Measurements from ENCODE around the gene CACFD1.

Gene CACFD1

GRCh38 chr9:133478851-133479711, 19.3 kb downstream of the CACFD1 start, which contains the start of gene SLC2A6:
Gene SLC2A6, minus strand, starts transcription at chr9:133479099. Its CDS starts 40 bp downstream, at chr9:133479059.
- Mint-ChIP-seq H3K4me1 (peaks cover 32% of the 10 kb centered on the region), H3K27ac (peak within 1 kb of the TSS; percentile 82 to 85), H3K4me3 (peak within 1 kb of the TSS; percentile 85 to 92), H3K9me3 (no peaks in the 10 kb centered on the region), H3K27me3 (no peaks in the 10 kb centered on the region)
- peak; percentile 98 for ATAC-seq
- peak; percentile 85 to 87 for DNase-seq

DNA sequence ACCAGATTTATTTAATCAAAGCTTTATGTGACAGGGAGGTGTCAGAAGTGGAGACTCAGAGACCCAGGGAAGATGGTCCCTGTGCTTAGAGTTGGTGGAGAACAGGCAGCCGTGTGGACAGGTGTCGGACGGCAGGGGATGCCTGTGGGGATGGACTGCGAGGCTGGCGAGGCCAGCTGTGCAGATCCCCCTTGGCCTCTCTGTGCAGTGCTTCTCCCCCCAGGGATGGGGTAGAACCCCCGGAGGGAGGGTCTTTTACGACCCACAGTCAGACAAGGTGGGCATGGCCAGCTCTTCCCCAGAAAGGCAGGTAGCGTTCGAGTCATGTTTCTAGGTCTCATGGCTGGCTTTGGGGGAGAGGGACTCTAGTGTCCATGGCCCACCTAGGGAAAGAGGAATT, 23.8 kb downstream of the CACFD1 start:
- no peak for ATAC-seq
- Mint-ChIP-seq H3K9me3 (no peaks in the 10 kb centered on the region), H3K4me3 (no peak overlapping the region), H3K27me3 (no peaks in the 10 kb centered on the region), H3K4me1 (peaks cover 21% of the 10 kb centered on the region), H3K27ac (no peak overlapping the region)
- DNase-seq = no peak

DNA sequence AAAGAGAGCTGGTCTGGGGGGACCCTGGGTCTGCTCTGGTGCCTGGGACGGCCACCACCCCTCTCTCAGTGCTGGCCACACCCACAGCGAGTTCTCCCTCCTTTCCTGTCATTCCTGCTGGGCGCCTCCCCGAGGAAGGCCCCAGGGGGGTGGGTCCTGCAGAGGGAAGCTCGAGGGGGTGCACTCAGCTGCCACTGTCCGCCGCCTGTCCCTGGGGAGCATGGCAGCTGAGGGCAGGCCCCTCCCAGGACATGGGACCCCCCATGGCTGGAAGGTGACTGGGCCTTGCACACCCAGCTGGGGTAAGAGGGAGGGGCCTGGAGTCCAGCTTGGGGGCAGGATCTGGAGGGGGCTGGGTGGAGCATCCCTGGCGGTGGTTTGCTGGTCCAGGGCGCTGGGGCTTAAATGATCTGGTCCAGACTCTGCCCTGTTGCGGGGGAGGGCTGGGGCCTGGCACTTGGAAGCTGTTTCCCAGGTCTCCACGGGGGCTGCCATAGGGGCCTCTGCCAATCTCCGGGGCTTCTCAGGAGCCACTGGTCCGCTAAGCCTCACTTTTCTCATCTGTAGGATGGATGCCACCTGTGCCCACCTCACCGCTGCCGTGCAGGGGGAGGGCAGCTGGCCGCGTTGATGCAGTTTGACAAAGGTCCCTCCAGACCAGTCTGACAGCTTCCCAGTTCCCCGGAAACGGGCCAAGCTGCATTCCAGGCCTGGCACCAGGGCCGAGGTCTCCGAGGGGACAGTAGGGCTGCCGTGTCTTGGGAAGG, 25.1 kb downstream of the CACFD1 start:
- Mint-ChIP-seq H3K9me3 (no peaks in the 10 kb centered on the region), H3K27me3 (no peaks in the 10 kb centered on the region), H3K4me3 (no peak overlapping the region), H3K27ac (no peak overlapping the region), H3K4me1 (peaks cover 12% of the 10 kb centered on the region)
- DNase-seq (no peak), ATAC-seq (no peak)

GRCh38 chr9:133485531-133486260, 25.9 kb downstream of the CACFD1 start:
- Mint-ChIP-seq H3K4me3 (peak overlapping the region; percentile 55 to 81), H3K4me1 (peaks cover 8% of the 10 kb centered on the region), H3K9me3 (no peaks in the 10 kb centered on the region), H3K27ac (peak overlapping the region in 1 of 2 donors; percentile 65), H3K27me3 (no peaks in the 10 kb centered on the region)
- peak; percentile 71 for ATAC-seq
- peak in 1 of 2 donors; percentile 36 for DNase-seq

- no peak overlapping the region for H3K27ac Mint-ChIP-seq
- no peak overlapping the region for H3K4me3 Mint-ChIP-seq
- no peaks in the 10 kb centered on the region for H3K9me3 Mint-ChIP-seq
- no peak for DNase-seq
- ATAC-seq = no peak
- H3K27me3 Mint-ChIP-seq = no peaks in the 10 kb centered on the region
- peaks cover 8% of the 10 kb centered on the region for H3K4me1 Mint-ChIP-seq
Measured at GRCh38 chr9:133487331-133487725, 27.6 kb downstream of the CACFD1 start.

- ATAC-seq (no peak), DNase-seq (no peak)
- H3K4me3 Mint-ChIP-seq = no peak overlapping the region
- H3K27ac Mint-ChIP-seq = no peak overlapping the region
- H3K27me3 Mint-ChIP-seq = no peaks in the 10 kb centered on the region
- no peaks in the 10 kb centered on the region for H3K9me3 Mint-ChIP-seq
- peaks cover 8% of the 10 kb centered on the region for H3K4me1 Mint-ChIP-seq
Measured at GRCh38 chr9:133488686-133489252, 29.0 kb downstream of the CACFD1 start.

GRCh38 chr9:133489253-133490190, 29.7 kb downstream of the CACFD1 start:
- peaks cover 8% of the 10 kb centered on the region for H3K4me1 Mint-ChIP-seq
- H3K27me3 Mint-ChIP-seq = no peaks in the 10 kb centered on the region
- ATAC-seq (no peak), DNase-seq (no peak)
- peak overlapping the region in 1 of 2 donors; percentile 89 for H3K27ac Mint-ChIP-seq
- H3K4me3 Mint-ChIP-seq = no peak overlapping the region
- no peaks in the 10 kb centered on the region for H3K9me3 Mint-ChIP-seq

- Mint-ChIP-seq H3K9me3 (no peaks in the 10 kb centered on the region), H3K27me3 (no peaks in the 10 kb centered on the region), H3K27ac (no peak overlapping the region), H3K4me3 (no peak overlapping the region), H3K4me1 (peaks cover 8% of the 10 kb centered on the region)
- no peak for ATAC-seq
- DNase-seq = no peak
Measured at GRCh38 chr9:133490201-133490681, 30.5 kb downstream of the CACFD1 start.

- no peak for ATAC-seq
- Mint-ChIP-seq H3K4me1 (peaks cover 3% of the 10 kb centered on the region), H3K4me3 (no peak overlapping the region), H3K9me3 (no peaks in the 10 kb centered on the region), H3K27ac (no peak overlapping the region), H3K27me3 (no peaks in the 10 kb centered on the region)
- no peak for DNase-seq
Measured at GRCh38 chr9:133490865-133491655, 31.3 kb downstream of the CACFD1 start.

- ATAC-seq (no peak), DNase-seq (no peak)
- Mint-ChIP-seq H3K27ac (no peak overlapping the region), H3K27me3 (no peaks in the 10 kb centered on the region), H3K9me3 (no peaks in the 10 kb centered on the region), H3K4me1 (no peaks in the 10 kb centered on the region), H3K4me3 (no peak overlapping the region)
Measured at GRCh38 chr9:133491656-133491925, 31.8 kb downstream of the CACFD1 start.

DNA sequence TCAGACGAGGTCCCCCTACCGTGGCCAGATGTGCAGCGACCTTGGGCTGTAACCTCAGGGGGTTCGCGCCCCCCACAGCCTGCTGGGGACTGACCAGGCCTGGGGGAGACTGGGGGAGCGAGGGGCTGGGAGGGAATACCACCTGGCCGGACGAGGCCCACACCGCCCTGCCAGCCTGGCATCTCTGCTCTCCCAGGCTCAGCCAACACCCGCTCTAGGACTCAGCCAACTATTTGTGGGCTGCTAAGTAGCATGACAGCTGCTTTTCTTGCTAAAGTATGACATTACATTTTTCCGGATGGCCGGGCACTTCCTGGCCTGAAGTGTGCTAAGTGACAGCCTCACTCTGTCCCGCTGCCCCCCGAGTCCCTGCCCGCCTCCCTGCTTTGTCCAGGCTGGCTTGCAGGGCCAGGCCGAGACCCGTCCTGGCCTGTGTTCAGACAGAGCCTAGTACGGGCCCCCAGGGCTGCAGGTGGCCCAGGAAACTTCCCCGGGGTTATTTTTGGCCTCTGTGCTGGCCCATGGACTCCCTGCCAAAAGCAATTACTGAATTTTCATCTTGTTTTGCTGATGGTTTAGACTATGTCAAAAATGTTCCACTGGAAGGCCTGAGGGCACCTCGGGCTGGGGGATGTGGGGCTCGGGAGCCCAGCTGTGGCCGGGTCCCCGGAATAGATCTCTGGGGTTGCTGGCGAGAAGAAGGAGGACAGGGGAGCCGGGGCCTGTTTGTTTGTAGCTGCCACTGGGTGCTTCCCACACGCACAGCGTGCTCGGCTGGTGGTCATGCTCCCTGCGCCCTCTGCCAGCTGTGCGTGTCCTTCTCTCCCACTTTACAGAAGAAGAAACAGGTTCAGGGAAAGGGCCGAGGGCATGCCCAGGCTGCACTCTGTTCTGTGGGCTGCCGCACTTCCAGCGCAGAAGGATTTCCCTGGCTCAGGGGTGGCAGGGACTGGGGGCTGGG, 32.6 kb downstream of the CACFD1 start:
- H3K9me3 Mint-ChIP-seq = no peaks in the 10 kb centered on the region
- DNase-seq = no peak
- no peak for ATAC-seq
- H3K27ac Mint-ChIP-seq = no peak overlapping the region
- H3K27me3 Mint-ChIP-seq = no peaks in the 10 kb centered on the region
- H3K4me3 Mint-ChIP-seq = no peak overlapping the region
- H3K4me1 Mint-ChIP-seq = no peaks in the 10 kb centered on the region

DNA sequence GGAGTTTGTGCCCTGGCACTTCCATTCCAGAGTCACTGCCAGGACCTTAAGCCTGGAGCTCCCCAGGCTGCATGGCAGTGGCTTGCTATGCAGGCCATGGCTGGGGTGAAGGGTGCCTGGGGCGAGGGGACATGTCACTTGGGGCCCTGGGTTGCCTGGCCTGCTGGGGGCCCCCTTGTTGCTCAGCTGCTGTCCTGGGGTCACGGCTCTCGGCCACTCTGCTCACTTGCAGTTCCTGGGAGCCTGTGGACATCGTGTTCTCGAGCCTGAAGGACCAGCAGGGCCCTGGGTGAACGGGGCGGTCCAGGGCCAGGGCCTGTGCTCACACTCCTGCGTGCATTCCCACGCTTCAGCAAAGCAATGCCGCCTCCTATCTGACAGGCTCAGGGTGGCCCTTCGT, 33.6 kb downstream of the CACFD1 start:
- DNase-seq = no peak
- Mint-ChIP-seq H3K4me1 (no peaks in the 10 kb centered on the region), H3K27ac (no peak overlapping the region), H3K9me3 (no peaks in the 10 kb centered on the region), H3K27me3 (no peaks in the 10 kb centered on the region), H3K4me3 (no peak overlapping the region)
- ATAC-seq = no peak
